Right cardiac atrium (tissue), 5 donors: ENCODE measurements around the gene SCRN2. TPM values are rescaled to one million over a fixed set of nuclear protein-coding genes. Genes with fewer than 3 reads are reported as not detected.

Experiments used
- ATAC-seq, 2 donors: fragments of 200-7000 bp; cut with Tn5 transposase; one replicate each; pipeline versions ENCODE4 v1.8.0 to v1.9.1; 2020; ENCODE audit warnings: moderate library complexity in 2 of 2, mild to moderate bottlenecking in 1 of 2
- DNase-seq, 3 donors: peaks; one replicate each; pipeline ENCODE4 v3.0.0-alpha.2; 2020
- H3K27ac ChIP-seq: one replicate; pipeline ENCODE4 v1.5.1; 2013; ENCODE audit warnings: mild to moderate bottlenecking, low read length, control low read depth, moderate library complexity
- H3K27me3 ChIP-seq: one replicate; pipeline ENCODE4 v1.6.1; 2013; ENCODE audit not compliant: control insufficient read depth, insufficient read depth
- H3K4me1 ChIP-seq: one replicate; pipeline ENCODE4 v1.6.1; 2013; ENCODE audit warnings: low read length; ENCODE audit not compliant: control insufficient read depth, insufficient read depth
- H3K4me3 ChIP-seq: one replicate; pipeline ENCODE4 v1.5.1; 2013; ENCODE audit warnings: low read length, control low read depth
- H3K9me3 ChIP-seq: one replicate; pipeline ENCODE4 v1.6.1; 2013; ENCODE audit warnings: low read length; ENCODE audit not compliant: control insufficient read depth
- WGBS: extraction: QIAGEN DNeasy Blood & Tissue Kit; methylation state at CpG from one replicate; pipeline ENCODE4 v1.1.7; 2013; 5-methylcytosine and 5-hydroxymethylcytosine counted together
- intact Hi-C, 4 donors: fragments of 100-400 bp; cut with DNase I; formaldehyde crosslinking; loops; one replicate each; pipeline versions ENCODE4 v1.11.0 to v1.14.0; 2022 to 2023
- polyA plus RNA-seq: library from polyadenylated mRNA; stranded (reverse); fragments of 200-250 nt; gene quantifications from one replicate; pipeline ENCODE4 v1.2.3, GENCODE V29; 2013
- total RNA-seq, 4 donors: library from RNA; stranded (reverse); fragmentation: NEBNext Ultra II Directional; extraction: Animal tissue kit (Norgen Biotek cat#: 25700); gene quantifications; one replicate each; pipeline ENCODE4 v1.2.1, GENCODE V29; 2021
- donor health status: healthy with polysubstance abuse.
- donor health status: DM: no; HTN: yes; CAD: no.
- donor health status: DM: no; HTN: no; CAD: no.
- donor health status: DM: no; HTN: yes; CAD: no; lungs with severe emphysema.
- donor health status: DM: yes; HTN: yes; CAD: no.

The SCRN2 gene
- total and polyA plus RNA-seq, 5 donors, result 36.6 to 62.3 (median 43.4) TPM

DNA sequence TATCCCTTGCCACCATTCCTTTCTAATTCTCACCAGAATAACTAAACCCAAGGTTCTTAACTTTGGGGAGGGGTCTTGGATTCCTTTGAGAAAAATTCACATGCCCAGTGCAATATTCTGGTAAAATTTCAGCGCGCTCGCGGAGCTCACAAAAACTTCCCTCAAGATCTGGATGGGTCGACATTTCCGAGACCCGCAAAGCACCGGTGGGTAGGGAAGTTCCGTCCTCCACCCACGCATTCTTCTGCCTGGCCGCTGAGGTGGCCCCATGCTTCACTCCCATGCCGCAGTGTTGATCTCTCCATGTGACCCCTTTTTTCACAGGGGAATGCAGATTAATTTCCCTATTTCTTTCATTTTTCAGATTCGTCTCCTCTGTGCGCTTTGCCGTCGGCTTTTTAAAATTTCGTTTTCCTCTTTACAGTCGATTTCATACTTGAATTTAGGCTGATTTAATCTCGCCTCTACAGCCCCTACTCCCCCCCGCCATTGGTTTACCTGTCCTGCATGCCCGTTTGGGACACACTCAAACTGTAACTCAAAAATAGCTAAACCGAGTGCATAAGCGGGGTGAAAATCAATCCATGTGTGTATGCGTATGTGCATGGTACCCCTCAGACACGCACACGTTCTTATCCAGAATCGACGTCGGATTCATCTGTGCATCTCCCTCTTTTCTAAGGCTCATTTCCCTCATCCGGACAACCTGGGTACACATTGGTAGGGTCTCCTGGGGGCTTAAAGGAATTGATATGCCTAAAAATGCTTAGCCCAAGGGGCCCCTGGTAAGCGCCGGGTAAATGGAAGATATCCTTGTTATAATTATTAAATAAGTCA is 11.3 kb upstream of the SCRN2 start:
- no peak for ATAC-seq
- H3K27ac ChIP-seq, result no peak overlapping the region
- intact Hi-C loops, result no loop called here
- DNase-seq, result peak in 1 of 3 donors; percentile 32
- H3K4me3 ChIP-seq, result no peak overlapping the region
- no peaks in the 10 kb centered on the region for H3K27me3 ChIP-seq
- H3K9me3 ChIP-seq, result no peaks in the 10 kb centered on the region
- peaks cover 2% of the 10 kb centered on the region for H3K4me1 ChIP-seq
- WGBS, result 33% methylated on average over 32 of the region's 32 CpGs

- no peaks in the 10 kb centered on the region for H3K27me3 ChIP-seq
These were observed 10.7 kb upstream of the SCRN2 start for GRCh38 chr17:47851764-47852112.

DNA sequence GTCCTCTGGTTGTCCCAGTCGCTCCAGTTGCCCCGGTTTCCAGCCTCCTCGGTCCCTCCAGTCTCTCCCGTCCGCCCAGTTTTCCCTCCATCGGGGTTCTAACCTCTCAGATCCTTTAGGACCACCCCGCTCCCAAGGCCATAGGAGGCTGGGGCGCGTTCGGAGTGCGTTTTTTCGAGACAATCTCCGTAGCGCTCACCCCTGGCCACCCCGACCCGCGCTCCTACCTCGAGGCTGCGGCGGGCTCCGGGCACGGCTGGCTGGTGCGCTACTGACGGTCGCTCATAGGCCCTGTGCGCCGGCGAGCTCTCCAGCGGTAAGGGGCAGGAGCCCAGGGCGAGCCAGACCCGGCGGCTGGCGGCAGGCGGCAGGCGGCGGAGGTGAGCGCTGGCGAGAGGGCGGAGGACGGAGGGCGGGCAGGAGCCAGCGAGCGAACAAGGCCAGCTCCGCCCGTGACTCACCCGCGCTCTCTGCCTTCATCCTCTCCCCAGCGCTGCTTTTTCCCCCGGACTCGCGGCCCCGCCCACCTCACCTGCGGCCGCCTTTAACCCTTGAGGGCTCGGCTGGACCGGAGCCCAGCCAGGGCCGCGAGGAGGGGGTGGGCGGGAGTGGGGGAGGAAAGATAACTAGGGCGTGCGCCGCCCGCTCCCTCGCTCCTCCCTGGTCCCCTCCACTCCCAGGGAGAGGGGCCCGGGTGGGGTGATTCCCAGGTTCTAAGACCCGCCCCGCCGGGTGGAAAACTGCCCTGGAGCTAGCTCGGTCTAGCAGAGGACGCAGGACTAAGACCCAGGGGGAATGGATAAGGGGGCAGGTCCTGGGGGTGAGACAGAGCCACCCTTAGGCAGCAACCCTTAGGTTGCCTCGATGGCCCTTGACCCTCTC is 9.9 kb upstream of the SCRN2 start, which contains the start of gene SP6:
Gene SP6, minus strand, starts transcription at position 472 of the 882 bp plus-strand sequence. CDS start 2,734 bp downstream, outside the sequence.
- DNase-seq (peak; percentile 71 to 77 (median 77)), ATAC-seq (peak; percentile 79 to 82)
- no peaks in the 10 kb centered on the region for H3K9me3 ChIP-seq
- no peak within 1 kb of the TSS for H3K27ac ChIP-seq
- H3K4me1 ChIP-seq, result peaks cover 2% of the 10 kb centered on the region
- intact Hi-C loops, result no loop called here
- H3K27me3 ChIP-seq, result no peaks in the 10 kb centered on the region
- H3K4me3 ChIP-seq, result peak within 1 kb of the TSS; percentile 33
- 4% methylated on average over 71 of the region's 71 CpGs for WGBS

More at GRCh38 chr17:47851764-47852112, 10.7 kb upstream of the SCRN2 start:
- H3K27ac ChIP-seq, result no peak overlapping the region
- ATAC-seq (no peak), DNase-seq (peak in 1 of 3 donors; percentile 9)
- intact Hi-C loops, result no loop called here
- peaks cover 2% of the 10 kb centered on the region for H3K4me1 ChIP-seq
- WGBS, result 33% methylated on average over 11 of the region's 11 CpGs
- H3K4me3 ChIP-seq, result no peak overlapping the region
- no peaks in the 10 kb centered on the region for H3K9me3 ChIP-seq

GRCh38 chr17:47850373-47850691 is 9.3 kb upstream of the SCRN2 start:
- DNase-seq, result no peak
- ATAC-seq, result no peak
- Histone ChIP-seq H3K27me3 (no peaks in the 10 kb centered on the region), H3K4me3 (peak overlapping the region; percentile 33), H3K9me3 (no peaks in the 10 kb centered on the region), H3K27ac (no peak overlapping the region), H3K4me1 (peaks cover 2% of the 10 kb centered on the region)
- 40% methylated on average over 9 of the region's 9 CpGs for WGBS
- intact Hi-C loops, result no loop called here

GRCh38 chr17:47848198-47848513 is 7.1 kb upstream of the SCRN2 start:
- Histone ChIP-seq H3K27ac (no peak overlapping the region), H3K4me1 (peaks cover 2% of the 10 kb centered on the region), H3K9me3 (no peaks in the 10 kb centered on the region), H3K27me3 (no peaks in the 10 kb centered on the region), H3K4me3 (no peak overlapping the region)
- intact Hi-C loops, result loop anchor here in 2 of 4 donors (10.0 kb wide), 2 partner anchors 97 to 117 kb away; partner anchors contain the start of gene PNPO (in 1 of the 2)
- 48% methylated on average over 23 of the region's 23 CpGs for WGBS
- DNase-seq, result no peak
- ATAC-seq, result no peak

GRCh38 chr17:47847341-47848197 is 6.5 kb upstream of the SCRN2 start:
- WGBS, result 32% methylated on average over 71 of the region's 71 CpGs
- H3K4me3 ChIP-seq, result no peak overlapping the region
- intact Hi-C loops, result loop anchor here in 2 of 4 donors (10.0 kb wide), 2 partner anchors 97 to 117 kb away; partner anchors contain the start of gene PNPO (in 1 of the 2)
- peak in 1 of 3 donors; percentile 59 for DNase-seq
- H3K27me3 ChIP-seq, result no peaks in the 10 kb centered on the region
- H3K9me3 ChIP-seq, result no peaks in the 10 kb centered on the region
- no peak for ATAC-seq
- H3K4me1 ChIP-seq, result peaks cover 2% of the 10 kb centered on the region
- no peak overlapping the region for H3K27ac ChIP-seq

- H3K4me1 ChIP-seq, result peaks cover 2% of the 10 kb centered on the region
- no peak for DNase-seq
- no peaks in the 10 kb centered on the region for H3K9me3 ChIP-seq
- intact Hi-C loops, result loop anchor here in 2 of 4 donors (10.0 kb wide), 2 partner anchors 98 to 118 kb away; partner anchors contain the start of gene PNPO (in 1 of the 2)
- H3K4me3 ChIP-seq, result no peak overlapping the region
- H3K27ac ChIP-seq, result no peak overlapping the region
- WGBS, result 26% methylated on average over 31 of the region's 31 CpGs
- no peaks in the 10 kb centered on the region for H3K27me3 ChIP-seq
- ATAC-seq, result no peak
These were observed 5.8 kb upstream of the SCRN2 start for GRCh38 chr17:47846716-47847340.

GRCh38 chr17:47845716-47846075 is 4.6 kb upstream of the SCRN2 start:
- 61% methylated on average over 3 of the region's 3 CpGs for WGBS
- DNase-seq (no peak), ATAC-seq (no peak)
- H3K9me3 ChIP-seq, result no peaks in the 10 kb centered on the region
- H3K27me3 ChIP-seq, result no peaks in the 10 kb centered on the region
- no peaks in the 10 kb centered on the region for H3K4me1 ChIP-seq
- intact Hi-C loops, result loop anchor here in 2 of 4 donors (10.0 kb wide), 2 partner anchors 99 to 119 kb away; partner anchors contain the start of gene PNPO (in 1 of the 2)
- no peak overlapping the region for H3K4me3 ChIP-seq
- H3K27ac ChIP-seq, result no peak overlapping the region

DNA sequence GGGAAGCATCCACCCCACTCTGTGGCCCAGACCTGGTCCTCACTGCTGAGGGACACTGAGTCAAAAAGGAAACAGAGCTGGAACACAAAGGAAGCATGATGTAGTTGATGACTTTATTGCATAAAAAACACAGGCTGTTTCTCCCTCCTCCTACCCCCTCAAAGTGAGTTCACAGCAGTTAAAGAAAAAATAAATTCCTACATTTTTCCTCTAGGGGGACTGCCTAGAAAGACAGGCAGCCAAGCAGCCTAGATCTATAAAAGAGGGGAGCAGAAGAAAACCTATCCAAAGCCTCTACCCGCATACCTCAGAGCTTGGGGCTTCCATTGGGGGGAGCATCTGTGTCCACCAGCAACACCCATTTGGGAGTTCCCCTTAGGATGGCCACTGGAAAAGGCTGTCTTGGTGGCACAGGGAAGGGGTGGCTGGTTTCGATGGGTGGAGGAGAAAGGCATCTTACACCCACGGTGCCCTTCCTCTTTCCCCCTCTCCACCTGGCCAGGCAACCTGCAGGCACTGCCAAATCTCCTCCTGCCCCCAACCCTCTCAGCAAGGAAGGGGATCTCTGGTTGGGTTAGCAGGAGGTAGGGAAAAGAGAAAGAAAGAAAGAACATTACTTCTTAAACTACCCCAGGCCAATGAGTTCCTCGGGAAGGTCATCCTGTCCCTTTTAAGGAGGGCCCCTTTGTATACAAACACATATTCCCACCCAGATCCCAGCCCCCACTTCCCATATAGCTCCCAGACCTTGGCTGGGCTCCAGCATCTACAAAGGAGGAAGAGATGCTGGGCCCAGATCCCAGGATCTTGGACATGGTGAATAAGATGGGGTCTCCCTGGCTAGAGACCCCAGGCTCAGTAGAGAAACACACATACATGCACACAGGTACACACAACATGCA is 4.0 kb upstream of the SCRN2 start:
- no peak for ATAC-seq
- no peaks in the 10 kb centered on the region for H3K27me3 ChIP-seq
- intact Hi-C loops, result loop anchor here in 3 of 4 donors (5.0 to 10.0 kb wide), 5 partner anchors 100 to 172 kb away; partner anchors contain the start of genes CDK5RAP3 (in 1 of the 3) and PNPO (in 1 of the 3)

More for the DNA sequence above, 4.0 kb upstream of the SCRN2 start:
- Histone ChIP-seq H3K27ac (no peak overlapping the region), H3K4me3 (no peak overlapping the region), H3K4me1 (peaks cover 2% of the 10 kb centered on the region), H3K9me3 (no peaks in the 10 kb centered on the region)
- no peak for DNase-seq
- 49% methylated on average over 4 of the region's 4 CpGs for WGBS
